Vagina (tissue), 2 donors: Measurements from ENCODE around the gene CNDP1. TPM values are rescaled to one million over a fixed set of nuclear protein-coding genes. Genes with fewer than 3 reads are reported as not detected.

Experiments used
- DNase-seq, 2 donors: peaks; one replicate each; pipeline ENCODE4 v3.0.0-alpha.2; 2017; ENCODE audit errors: extremely low spot score in 2 of 2
- H3K27ac ChIP-seq: fragments of 200-600 bp; sonication (generic); one replicate; pipeline ENCODE4 v1.5.1; 2019
- H3K27me3 ChIP-seq: fragments of 200-600 bp; sonication (generic); one replicate; pipeline ENCODE4 v1.5.1; 2019
- H3K36me3 ChIP-seq, 2 donors: fragments of 200-600 bp; sonication (generic); one replicate each; pipeline ENCODE4 v1.5.1; 2017 to 2019
- H3K4me1 ChIP-seq: fragments of 200-600 bp; sonication (generic); one replicate; pipeline ENCODE4 v1.5.1; 2019
- H3K4me3 ChIP-seq, 2 donors: fragments of 200-600 bp; sonication (generic); 1 replicate in 1 of 2; 2 replicates in 1 of 2; pipeline ENCODE4 v1.5.1; 2016 to 2019
- H3K9me3 ChIP-seq: fragments of 200-600 bp; sonication (generic); one replicate; pipeline ENCODE4 v1.5.1; 2019
- CTCF ChIP-seq, 3 experiments: fragments of 450-650 bp in 2 of 3; fragments of 200-600 bp in 1 of 3; sonication (generic) in 1 of 3; IDR thresholded peaks; one replicate each; pipeline ENCODE4 v1.5.1; 2017 to 2019; ENCODE audit warnings: antibody characterized with exemption in 3 of 3, mild to moderate bottlenecking in 2 of 3, moderate library complexity in 2 of 3
- POLR2A ChIP-seq, 2 donors: fragments of 450-650 bp; IDR thresholded peaks; one replicate each; pipeline ENCODE4 v1.6.1; 2017; ENCODE audit warnings: antibody characterized with exemption in 2 of 2, mild to moderate bottlenecking in 2 of 2, moderate library complexity in 2 of 2
- POLR2AphosphoS5 ChIP-seq, 2 donors: sonication (generic); formaldehyde crosslinking; IDR thresholded peaks; one replicate each; pipeline ENCODE4 v1.9.0; 2017; ENCODE audit warnings: antibody characterized with exemption in 2 of 2, mild to moderate bottlenecking in 2 of 2, low read depth in 1 of 2; ENCODE audit not compliant: insufficient read depth in 1 of 2
- intact Hi-C: fragments of 100-400 bp; cut with DNase I; formaldehyde crosslinking; loops from one replicate; pipeline ENCODE4 v1.15.1; 2023
- total RNA-seq: library from RNA; depleted of rRNA; stranded (reverse); fragments of >200 nt; gene quantifications from one replicate; pipeline ENCODE4 v1.2.3, GENCODE V29; 2016

The CNDP1 gene
- total RNA-seq, 1 donor from 2014 or later, result 9.8 TPM

GRCh38 chr18:74529378-74529777 is 4.9 kb upstream of the CNDP1 start:
- TF ChIP-seq POLR2A (IDR thresholded peaks at IDR 0.05) (no peak), POLR2AphosphoS5 (IDR thresholded peaks at IDR 0.05; ENCODE audit: insufficient read depth in 1 of 2, low read depth in 1 of 2) (no peak), CTCF (IDR thresholded peaks at IDR 0.05) (no peak)
- Histone ChIP-seq H3K4me3 (no peak overlapping the region), H3K36me3 (no peaks in the 10 kb centered on the region), H3K27ac (no peak overlapping the region), H3K27me3 (no peaks in the 10 kb centered on the region), H3K4me1 (no peaks in the 10 kb centered on the region), H3K9me3 (no peaks in the 10 kb centered on the region)
- intact Hi-C loops, result no loop called here
- DNase-seq, result no peak

- Histone ChIP-seq H3K27me3 (no peaks in the 10 kb centered on the region), H3K4me1 (no peaks in the 10 kb centered on the region), H3K9me3 (no peaks in the 10 kb centered on the region), H3K27ac (no peak overlapping the region), H3K36me3 (no peaks in the 10 kb centered on the region), H3K4me3 (no peak overlapping the region)
- intact Hi-C loops, result no loop called here
- no peak for TF ChIP-seq POLR2AphosphoS5 (IDR thresholded peaks at IDR 0.05; ENCODE audit: insufficient read depth in 1 of 2, low read depth in 1 of 2)
- no peak for TF ChIP-seq POLR2A (IDR thresholded peaks at IDR 0.05)
- TF ChIP-seq CTCF (IDR thresholded peaks at IDR 0.05), result no peak
- no peak for DNase-seq
These were observed 4.3 kb upstream of the CNDP1 start for GRCh38 chr18:74529811-74530583.

- no peaks in the 10 kb centered on the region for H3K9me3 ChIP-seq
- H3K4me3 ChIP-seq, result no peak overlapping the region
- H3K27me3 ChIP-seq, result no peaks in the 10 kb centered on the region
- no peaks in the 10 kb centered on the region for H3K4me1 ChIP-seq
- TF ChIP-seq POLR2AphosphoS5 (IDR thresholded peaks at IDR 0.05; ENCODE audit: insufficient read depth in 1 of 2, low read depth in 1 of 2) (no peak), POLR2A (IDR thresholded peaks at IDR 0.05) (no peak), CTCF (IDR thresholded peaks at IDR 0.05) (no peak)
- no peak for DNase-seq
- intact Hi-C loops, result no loop called here
- no peak overlapping the region for H3K27ac ChIP-seq
- no peaks in the 10 kb centered on the region for H3K36me3 ChIP-seq
These were observed 3.8 kb upstream of the CNDP1 start for GRCh38 chr18:74530584-74530862.

GRCh38 chr18:74531043-74531442 is 3.3 kb upstream of the CNDP1 start:
- intact Hi-C loops, result no loop called here
- no peak for DNase-seq
- TF ChIP-seq POLR2A (IDR thresholded peaks at IDR 0.05), result no peak
- TF ChIP-seq POLR2AphosphoS5 (IDR thresholded peaks at IDR 0.05; ENCODE audit: insufficient read depth in 1 of 2, low read depth in 1 of 2), result no peak
- no peak for TF ChIP-seq CTCF (IDR thresholded peaks at IDR 0.05)
- no peaks in the 10 kb centered on the region for H3K9me3 ChIP-seq
- no peaks in the 10 kb centered on the region for H3K36me3 ChIP-seq
- H3K4me3 ChIP-seq, result no peak overlapping the region
- no peaks in the 10 kb centered on the region for H3K4me1 ChIP-seq
- H3K27ac ChIP-seq, result no peak overlapping the region
- no peaks in the 10 kb centered on the region for H3K27me3 ChIP-seq

GRCh38 chr18:74532511-74533025 is 1.7 kb upstream of the CNDP1 start:
- H3K27me3 ChIP-seq, result no peaks in the 10 kb centered on the region
- TF ChIP-seq CTCF (IDR thresholded peaks at IDR 0.05) (no peak), POLR2A (IDR thresholded peaks at IDR 0.05) (no peak), POLR2AphosphoS5 (IDR thresholded peaks at IDR 0.05; ENCODE audit: insufficient read depth in 1 of 2, low read depth in 1 of 2) (no peak)
- no peaks in the 10 kb centered on the region for H3K4me1 ChIP-seq
- DNase-seq, result no peak
- no peak overlapping the region for H3K4me3 ChIP-seq
- H3K27ac ChIP-seq, result no peak overlapping the region
- H3K9me3 ChIP-seq, result no peaks in the 10 kb centered on the region
- no peaks in the 10 kb centered on the region for H3K36me3 ChIP-seq
- intact Hi-C loops, result no loop called here
